ENCODE results near the gene IFFO2. TPM values are rescaled to one million over a fixed set of nuclear protein-coding genes. Genes with fewer than 3 reads are reported as not detected.

Gene IFFO2
- total and polyA plus RNA-seq, 8 donors = 13.9 to 38.4 (median 24.3) TPM

DNA sequence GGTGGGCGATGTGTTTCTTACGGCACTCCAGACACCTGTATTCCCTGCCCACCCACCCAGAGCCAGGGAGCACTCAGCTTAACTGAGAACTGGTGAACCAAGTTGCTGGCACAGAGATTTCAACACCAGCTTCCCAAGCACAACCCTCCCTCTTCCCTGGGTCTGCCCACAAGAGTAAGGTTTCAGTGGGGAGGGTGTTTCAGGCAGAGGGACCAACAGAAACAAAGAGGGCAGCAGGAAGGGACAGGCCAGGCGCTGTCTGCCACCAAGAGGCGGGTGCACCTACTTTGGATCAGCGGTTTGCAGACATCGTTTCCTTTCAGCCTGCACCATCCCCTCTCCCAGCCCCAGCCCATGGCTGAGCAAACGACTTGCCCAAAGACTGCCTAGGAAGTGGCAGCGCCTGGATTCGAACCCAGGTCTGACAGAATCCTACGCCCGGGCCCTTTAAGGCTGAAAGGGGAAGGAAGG is 32.2 kb downstream of the IFFO2 start:
- 63 to 67% methylated on average over 11 of the region's 11 CpGs for WGBS, 2 donors
- H3K36me3 ChIP-seq = peaks cover 0 to 14% (median 6%) of the 10 kb centered on the region in 3 donors
- peaks cover 8 to 37% (median 27%) of the 10 kb centered on the region in 3 donors for H3K4me1 ChIP-seq
- H3K27me3 ChIP-seq = no peaks in the 10 kb centered on the region
- ATAC-seq = no peak
- no peak for FAIRE-seq
- no peak for TF ChIP-seq CTCF (IDR thresholded peaks at IDR 0.05)
- no peaks in the 10 kb centered on the region for H3K9me3 ChIP-seq
- no peak overlapping the region for H3K4me3 ChIP-seq
- DNase-seq = peak in 1 of 6 donors; percentile 39
- H3K27ac ChIP-seq = peak overlapping the region in 1 of 4 donors; percentile 27
- intact Hi-C loops (cut with DNase I) = no loop called here

GRCh38 chr1:18923756-18924211 is 32.7 kb downstream of the IFFO2 start:
- DNase-seq = peak in 1 of 6 donors; percentile 51
- peak overlapping the region in 1 of 4 donors; percentile 43 for H3K27ac ChIP-seq
- no peak for FAIRE-seq
- TF ChIP-seq CTCF (IDR thresholded peaks at IDR 0.05) = no peak
- ATAC-seq = no peak
- peaks cover 0 to 14% (median 6%) of the 10 kb centered on the region in 3 donors for H3K36me3 ChIP-seq
- 45 to 47% methylated on average over 14 of the region's 14 CpGs for WGBS, 2 donors
- no peaks in the 10 kb centered on the region for H3K27me3 ChIP-seq
- H3K4me3 ChIP-seq = no peak overlapping the region
- intact Hi-C loops (cut with DNase I) = no loop called here
- no peaks in the 10 kb centered on the region for H3K9me3 ChIP-seq
- peaks cover 8 to 37% (median 27%) of the 10 kb centered on the region in 3 donors for H3K4me1 ChIP-seq

DNA sequence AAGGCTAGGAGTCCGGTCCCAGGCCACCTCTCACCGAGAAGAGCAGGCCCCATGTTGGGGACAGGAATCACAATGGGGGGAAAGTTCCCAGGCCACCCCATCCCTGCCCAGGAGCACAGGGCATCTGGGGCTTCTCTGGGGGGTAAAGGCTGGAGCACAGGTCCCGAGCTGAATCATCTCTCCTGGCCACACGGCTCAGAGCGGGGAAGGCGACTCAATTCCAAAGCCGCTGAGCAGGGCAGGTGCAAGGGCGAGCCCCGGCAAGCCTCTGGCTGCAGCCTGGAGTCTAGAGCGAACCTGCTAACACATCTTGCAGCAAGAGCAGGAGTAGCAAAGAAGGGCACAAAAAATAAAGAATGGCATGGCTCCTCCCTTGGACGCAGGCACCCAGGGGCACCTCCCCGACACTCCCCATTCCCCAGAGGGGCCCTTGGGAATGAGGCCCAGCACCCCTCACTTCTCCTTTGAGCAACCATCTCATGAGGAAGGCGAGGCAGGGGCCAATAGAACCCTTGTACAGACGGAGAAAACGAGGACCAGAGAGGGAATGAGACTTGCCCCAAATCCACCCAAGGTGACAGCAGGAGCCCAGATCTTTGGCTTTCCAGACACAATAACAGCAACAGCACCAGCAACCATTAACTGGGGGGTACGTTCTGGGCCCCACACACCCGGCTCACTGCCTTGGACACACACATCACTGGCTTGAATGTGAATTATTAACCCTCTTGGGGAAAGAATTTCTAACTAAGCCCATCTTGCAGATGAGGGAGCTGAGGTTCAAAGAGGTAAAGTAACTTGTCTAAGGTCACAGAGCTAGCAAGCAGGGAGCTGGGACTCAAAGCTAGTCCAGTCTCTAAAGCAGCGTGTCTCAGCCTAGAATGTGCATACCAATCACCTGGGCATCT is 33.4 kb downstream of the IFFO2 start:
- Histone ChIP-seq H3K4me3 (no peak overlapping the region), H3K27ac (peak overlapping the region; percentile 29 to 65 (median 39)), H3K4me1 (peaks cover 8 to 33% (median 27%) of the 10 kb centered on the region in 3 donors), H3K9me3 (no peaks in the 10 kb centered on the region), H3K36me3 (peaks cover 0 to 19% (median 6%) of the 10 kb centered on the region in 3 donors), H3K27me3 (no peaks in the 10 kb centered on the region)
- ATAC-seq (peak in 1 of 4 donors; percentile 2), FAIRE-seq (no peak), DNase-seq (no peak)
- no peak for TF ChIP-seq CTCF (IDR thresholded peaks at IDR 0.05)
- 67 to 77% methylated on average over 18 of the region's 18 CpGs for WGBS, 2 donors
- intact Hi-C loops (cut with DNase I) = no loop called here

DNA sequence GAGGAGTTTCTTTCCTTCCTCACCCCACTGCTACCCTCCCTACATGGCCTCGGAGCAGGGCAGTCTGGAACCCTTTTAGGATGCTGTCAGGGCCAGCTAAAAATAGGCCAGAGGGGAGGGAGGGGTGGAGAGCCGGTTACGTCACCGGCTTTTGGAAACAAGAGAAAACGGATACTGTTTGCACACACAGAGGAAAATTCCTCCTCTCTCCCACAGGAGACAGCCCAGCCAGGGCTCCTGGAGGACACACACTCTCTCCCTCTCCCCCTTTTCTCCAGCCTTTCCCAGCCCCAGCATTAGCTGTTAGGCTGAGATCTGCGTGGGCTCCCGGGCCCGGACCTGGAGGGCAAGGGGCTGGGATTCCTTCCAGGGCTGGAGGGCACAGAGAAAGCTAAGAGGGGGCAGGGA is 34.2 kb downstream of the IFFO2 start:
- ATAC-seq (peak; percentile 66 to 80 (median 72)), FAIRE-seq (peak; percentile 64), DNase-seq (peak in 3 of 6 donors; percentile 52 to 60 (median 58))
- Histone ChIP-seq H3K4me3 (no peak overlapping the region), H3K9me3 (no peaks in the 10 kb centered on the region), H3K36me3 (peaks cover 0 to 26% (median 6%) of the 10 kb centered on the region in 3 donors), H3K27ac (peak overlapping the region; percentile 29 to 65 (median 39)), H3K4me1 (peaks cover 8 to 27% (median 25%) of the 10 kb centered on the region in 3 donors), H3K27me3 (no peaks in the 10 kb centered on the region)
- 16% methylated on average over 8 of the region's 8 CpGs for WGBS, 2 donors
- intact Hi-C loops (cut with DNase I) = no loop called here
- TF ChIP-seq CTCF (IDR thresholded peaks at IDR 0.05) = no peak

Measured in pancreas (tissue), 10 donors.